GM12873 (cell line): ENCODE results near the gene TXNRD1.

Experiments
- CTCF ChIP-seq: IDR thresholded peaks from 2 replicates; pipeline ENCODE4 v1.5.1; 2012; ENCODE audit warnings: low read depth, mild to moderate bottlenecking, moderate library complexity, low read length, control low read depth; ENCODE audit not compliant: insufficient read depth; ENCODE audit errors: missing control alignments

The TXNRD1 gene

GRCh38 chr12:104303538-104304151, 88.1 kb downstream of the TXNRD1 start, which contains the start of gene EID3:
Gene EID3, plus strand, starts transcription at chr12:104303739. Its CDS starts 196 bp downstream, at chr12:104303935.
- TF ChIP-seq CTCF, result no peak

- TF ChIP-seq CTCF, result no peak
These were observed 88.9 kb downstream of the TXNRD1 start for GRCh38 chr12:104304261-104305009.

- no peak for TF ChIP-seq CTCF
These were observed 89.8 kb downstream of the TXNRD1 start for GRCh38 chr12:104305349-104305748.

GRCh38 chr12:104306376-104306775, 90.8 kb downstream of the TXNRD1 start:
- no peak for TF ChIP-seq CTCF

GRCh38 chr12:104306943-104307654, 91.5 kb downstream of the TXNRD1 start:
- TF ChIP-seq CTCF, result no peak

- no peak for TF ChIP-seq CTCF
These were observed 92.0 kb downstream of the TXNRD1 start for GRCh38 chr12:104307655-104308000.

GRCh38 chr12:104309446-104309993, 93.9 kb downstream of the TXNRD1 start:
- TF ChIP-seq CTCF, result no peak
